HepG2 (cell line): Measurements from ENCODE around the gene SCGB2B2. TPM values are rescaled to one million over a fixed set of nuclear protein-coding genes. Genes with fewer than 3 reads are reported as not detected.

Experiments used
- ATAC-seq: fragments of 200-7000 bp; cut with Tn5 transposase; 3 replicates; pipeline ENCODE4 v1.9.1; 2020; ENCODE audit warnings: mild to moderate bottlenecking, moderate library complexity
- BruUV-seq: library from RNA; stranded (reverse); fragments of 400-500 nt; replicated peaks from 2 replicates; lab custom pipeline; 2021; lab: Mats Ljungman, UMichigan
- CTCF ChIA-PET: fragments of 300-600 bp; formaldehyde crosslinking; extraction: SDS; loops from one replicate; lab custom pipeline; 2021; ENCODE audit warnings: low total read pairs, inconsistent platforms, low intra/inter-chr PET ratio; lab: Yijun Ruan, JAX
- POLR2A ChIA-PET: fragments of 350-600 bp; sonication (Branson Sonifier 250); formaldehyde crosslinking; loops from one replicate; lab custom pipeline; 2020; ENCODE audit warnings: antibody characterized with exemption, inconsistent platforms; lab: Yijun Ruan, JAX
- DNase-seq: peaks from one replicate; pipeline ENCODE4 v3.0.0-alpha.2; 2015; ENCODE audit warnings: low spot score
- FAIRE-seq: peaks from 3 replicates; lab custom pipeline; 2011; peaks lifted over from hg19 to GRCh38; lab: Jason Lieb, UNC
- H2AFZ ChIP-seq: one replicate; pipeline ENCODE4 v1.6.1; 2011; ENCODE audit warnings: low read length, inconsistent platforms
- H3K27ac ChIP-seq: fragments of 300-600 bp; 3 replicates; pipeline ENCODE4 v1.8.0; 2011; ENCODE audit warnings: mixed run types, mild to moderate bottlenecking, mixed read lengths, low read length, inconsistent platforms; ENCODE audit not compliant: insufficient read depth; ENCODE audit errors: extremely low read length
- H3K27me3 ChIP-seq, 2 experiments: fragments of 200-600 bp in 1 of 2; 2 replicates in 1 of 2; 3 replicates in 1 of 2; pipeline versions ENCODE4 v1.6.0 to v1.8.0; 2011; ENCODE audit warnings: low read length in 2 of 2, mild to moderate bottlenecking in 2 of 2, moderate library complexity in 2 of 2, inconsistent platforms in 1 of 2; ENCODE audit not compliant: insufficient read depth in 2 of 2, control insufficient read depth in 1 of 2
- H3K36me3 ChIP-seq, 2 experiments: fragments of 200-600 bp in 1 of 2; replicated peaks in 1 of 2; 2 replicates in 1 of 2; 3 replicates in 1 of 2; pipeline versions ENCODE4 v1.5.1 to v1.8.0; 2011; ENCODE audit warnings: low read length in 2 of 2, inconsistent platforms in 1 of 2; ENCODE audit not compliant: insufficient read depth in 2 of 2, control insufficient read depth in 1 of 2
- H3K4me1 ChIP-seq: 2 replicates; pipeline ENCODE4 v1.5.1; 2012; ENCODE audit warnings: low read length, inconsistent platforms; ENCODE audit not compliant: insufficient read depth
- H3K4me2 ChIP-seq: 2 replicates; pipeline ENCODE4 v1.6.0; 2011; ENCODE audit warnings: low read depth, low read length, inconsistent platforms
- H3K4me3 ChIP-seq, 3 experiments: fragments of 200-600 bp in 1 of 3; sonication (generic), shearing (Covaris generic) in 1 of 3; replicated peaks in 1 of 3; 2 replicates each; pipeline ENCODE4 v1.5.1; 2011 to 2016; ENCODE audit warnings: low read length in 3 of 3, inconsistent platforms in 2 of 3, low read depth in 2 of 3, mild to moderate bottlenecking in 2 of 3, control low read depth in 1 of 3, mixed read lengths in 1 of 3; ENCODE audit not compliant: insufficient read depth in 1 of 3
- H3K79me2 ChIP-seq: one replicate; pipeline ENCODE4 v1.6.1; 2011; ENCODE audit warnings: low read length, inconsistent platforms; ENCODE audit not compliant: insufficient read depth
- H3K9ac ChIP-seq: 2 replicates; pipeline ENCODE4 v1.6.0; 2011; ENCODE audit warnings: mild to moderate bottlenecking, low read depth, low read length, inconsistent platforms; ENCODE audit not compliant: insufficient read depth
- H3K9me3 ChIP-seq: 2 replicates; pipeline ENCODE4 v1.5.1; 2012; ENCODE audit warnings: mild to moderate bottlenecking, low read length
- H4K20me1 ChIP-seq: 2 replicates; pipeline ENCODE4 v1.6.0; 2011; ENCODE audit warnings: inconsistent platforms, mild to moderate bottlenecking, low read length, moderate library complexity; ENCODE audit not compliant: insufficient read depth
- CENPT ChIP-seq: sonication (generic); formaldehyde crosslinking; IDR thresholded peaks from 2 replicates; pipeline ENCODE4 v1.8.0; 2022; ENCODE audit warnings: low read depth, mild to moderate bottlenecking, moderate library complexity, missing genetic modification reagents
- HNRNPUL1 ChIP-seq: fragments of 200-400 bp; formaldehyde crosslinking; IDR thresholded peaks from 2 replicates; pipeline ENCODE4 v1.6.1; 2017; ENCODE audit warnings: low read depth, mild to moderate bottlenecking, low read length, moderate library complexity
- JDP2 ChIP-seq: sonication (generic); formaldehyde crosslinking; IDR thresholded peaks from 2 replicates; pipeline ENCODE4 v1.8.1; 2022; ENCODE audit warnings: missing genetic modification reagents, borderline replicate concordance
- NONO ChIP-seq, 2 experiments: fragments of 450-650 bp in 1 of 2; sonication (generic) in 1 of 2; formaldehyde crosslinking in 1 of 2; IDR thresholded peaks in 1 of 2; conservative IDR thresholded peaks in 1 of 2; 2 replicates each; pipeline versions ENCODE4 v1.6.1 to v1.8.0; 2017 to 2022; ENCODE audit warnings: mild to moderate bottlenecking in 1 of 2, missing genetic modification reagents in 1 of 2, moderate library complexity in 1 of 2
- PATZ1 ChIP-seq: sonication (generic); formaldehyde crosslinking; IDR thresholded peaks from 2 replicates; pipeline ENCODE4 v1.4.0; 2020; ENCODE audit warnings: missing genetic modification reagents
- RCOR2 ChIP-seq: IDR thresholded peaks from 2 replicates; pipeline ENCODE4 v1.6.1; 2016; ENCODE audit warnings: missing biosample characterization, missing genetic modification reagents
- SNRNP70 ChIP-seq: fragments of 200-400 bp; formaldehyde crosslinking; IDR thresholded peaks from 2 replicates; pipeline ENCODE4 v1.6.1; 2017; ENCODE audit warnings: mild to moderate bottlenecking, low read depth, low read length, moderate library complexity
- SUZ12 ChIP-seq: fragments of 150-350 bp; IDR thresholded peaks from 2 replicates; pipeline ENCODE4 v1.6.1; 2014; ENCODE audit warnings: low read depth, low read length
- ZNF724P ChIP-seq: sonication (generic); formaldehyde crosslinking; IDR thresholded peaks from 2 replicates; pipeline ENCODE4 v1.8.0; 2022; ENCODE audit warnings: missing genetic modification reagents, borderline replicate concordance
- WGBS: methylation state at CpG from one replicate; pipeline ENCODE4 v1.1.6; 2017; ENCODE audit warnings: low lambda C conversion rate; 5-methylcytosine and 5-hydroxymethylcytosine counted together
- in situ Hi-C: cut with HindIII; loops from 2 replicates; pipeline ENCODE4 v1.10.0; 2017; ENCODE audit warnings: low pct_unique_long_range_greater_than_20kb; ENCODE audit not compliant: extremely low pct_ligation_motif_present
- intact Hi-C: fragments of 100-400 bp; cut with micrococcal nuclease; formaldehyde crosslinking; loops from one replicate; pipeline ENCODE4 v1.10.0; 2022; ENCODE audit not compliant: unreplicated experiment
- polyA plus RNA-seq, 8 experiments: library from polyadenylated mRNA; depleted of rRNA in 3 of 8; stranded (reverse) in 7 of 8; unstranded in 1 of 8; fragments of >200 nt; fragmentation: Illumina TruSeq in 4 of 8; extraction: Trizol in 4 of 8; gene quantifications; 2 replicates each; pipeline versions ENCODE4 v1.2.1 to v1.2.3, GENCODE V29; 2011 to 2016; ENCODE audit warnings: low read depth in 4 of 8, missing spikeins in 1 of 8, mixed read lengths in 1 of 8; ENCODE audit not compliant: insufficient read depth in 1 of 8
- total RNA-seq, 5 experiments: library from RNA; depleted of rRNA; stranded (reverse); fragments of >200 nt; fragmentation: Illumina TruSeq; extraction: Trizol; gene quantifications; 2 replicates each; pipeline ENCODE4 v1.2.3, GENCODE V29; 2016; ENCODE audit warnings: low read depth in 1 of 5
- TF ChIP-seq, protein P1 (sequence below): conservative IDR thresholded peaks from 2 replicates; pipeline ENCODE4 v1.6.1; 2018; ENCODE audit warnings: missing genetic modification reagents

SCGB2B2 gene
- total and polyA plus RNA-seq, 2 of the 13 experiments (the other 11 are each of a cell fraction or from before 2014, with no cell fraction given) = 0.03 TPM; not detected in 1

GRCh38 chr19:34722353-34722752 lies 45.4 kb upstream of the SCGB2B2 start:
- no peak for FAIRE-seq

More at GRCh38 chr19:34722353-34722752, 45.4 kb upstream of the SCGB2B2 start:
- TF ChIP-seq SNRNP70 = no peak
- no peak for TF ChIP-seq NONO (IDR thresholded peaks at IDR 0.05)
- no peak for TF ChIP-seq NONO (CRISPR knock-in tag; conservative IDR thresholded peaks at IDR 0.05)
- no peak for TF ChIP-seq RCOR2 (CRISPR knock-in tag)
- TF ChIP-seq ZNF724P = no peak
- TF ChIP-seq PATZ1 = no peak
- TF ChIP-seq, protein P1, sequence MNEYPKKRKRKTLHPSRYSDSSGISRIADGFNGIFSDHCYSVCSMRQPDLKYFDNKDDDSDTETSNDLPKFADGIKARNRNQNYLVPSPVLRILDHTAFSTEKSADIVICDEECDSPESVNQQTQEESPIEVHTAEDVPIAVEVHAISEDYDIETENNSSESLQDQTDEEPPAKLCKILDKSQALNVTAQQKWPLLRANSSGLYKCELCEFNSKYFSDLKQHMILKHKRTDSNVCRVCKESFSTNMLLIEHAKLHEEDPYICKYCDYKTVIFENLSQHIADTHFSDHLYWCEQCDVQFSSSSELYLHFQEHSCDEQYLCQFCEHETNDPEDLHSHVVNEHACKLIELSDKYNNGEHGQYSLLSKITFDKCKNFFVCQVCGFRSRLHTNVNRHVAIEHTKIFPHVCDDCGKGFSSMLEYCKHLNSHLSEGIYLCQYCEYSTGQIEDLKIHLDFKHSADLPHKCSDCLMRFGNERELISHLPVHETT = no peak
- no peak for TF ChIP-seq HNRNPUL1
- no peak for TF ChIP-seq CENPT (CRISPR knock-in tag)
- no peak for TF ChIP-seq SUZ12
- TF ChIP-seq JDP2 (CRISPR knock-in tag) = no peak
- Histone ChIP-seq H3K4me1 (peaks cover 30% of the 10 kb centered on the region), H3K9me3 (no peaks in the 10 kb centered on the region), H3K79me2 (no peaks in the 10 kb centered on the region), H3K9ac (no peak overlapping the region), H3K27me3 (peaks cover 0 to 23% of the 10 kb centered on the region in 2 experiments; a peak in 3 of 5 replicates), H3K27ac (no peak overlapping the region), H2AFZ (no peak overlapping the region), H4K20me1 (no peaks in the 10 kb centered on the region), H3K4me2 (no peak overlapping the region; the same call in 1 of the 2 replicates), H3K4me3 (no peak overlapping the region), H3K36me3 (no peaks in the 10 kb centered on the region)
- ATAC-seq (peak; percentile 41; the same call in 2 of the 3 replicates), DNase-seq (no peak)
- POLR2A ChIA-PET = no interaction called here
- CTCF ChIA-PET = no interaction called here
- in situ Hi-C loops (no loop called here), intact Hi-C loops (no loop called here)
- BruUV-seq = no TSS peak
- 19% methylated on average over 8 of the region's 11 CpGs for WGBS
